GM19351 (cell line): ENCODE measurements around the gene FGFR3.
"Not testable (repeated sequence)": the region's sequence is repeated elsewhere in the genome, so short reads cannot be mapped to it uniquely, and the experiment has no call there.

Experiments used
- ATAC-seq: cut with Tn5 transposase; IDR thresholded peaks from one replicate; pipeline ENCODE4 v1.9.1; 2021; ENCODE audit warnings: mild to moderate bottlenecking, moderate library complexity; ENCODE audit not compliant: unreplicated experiment

FGFR3 gene

DNA sequence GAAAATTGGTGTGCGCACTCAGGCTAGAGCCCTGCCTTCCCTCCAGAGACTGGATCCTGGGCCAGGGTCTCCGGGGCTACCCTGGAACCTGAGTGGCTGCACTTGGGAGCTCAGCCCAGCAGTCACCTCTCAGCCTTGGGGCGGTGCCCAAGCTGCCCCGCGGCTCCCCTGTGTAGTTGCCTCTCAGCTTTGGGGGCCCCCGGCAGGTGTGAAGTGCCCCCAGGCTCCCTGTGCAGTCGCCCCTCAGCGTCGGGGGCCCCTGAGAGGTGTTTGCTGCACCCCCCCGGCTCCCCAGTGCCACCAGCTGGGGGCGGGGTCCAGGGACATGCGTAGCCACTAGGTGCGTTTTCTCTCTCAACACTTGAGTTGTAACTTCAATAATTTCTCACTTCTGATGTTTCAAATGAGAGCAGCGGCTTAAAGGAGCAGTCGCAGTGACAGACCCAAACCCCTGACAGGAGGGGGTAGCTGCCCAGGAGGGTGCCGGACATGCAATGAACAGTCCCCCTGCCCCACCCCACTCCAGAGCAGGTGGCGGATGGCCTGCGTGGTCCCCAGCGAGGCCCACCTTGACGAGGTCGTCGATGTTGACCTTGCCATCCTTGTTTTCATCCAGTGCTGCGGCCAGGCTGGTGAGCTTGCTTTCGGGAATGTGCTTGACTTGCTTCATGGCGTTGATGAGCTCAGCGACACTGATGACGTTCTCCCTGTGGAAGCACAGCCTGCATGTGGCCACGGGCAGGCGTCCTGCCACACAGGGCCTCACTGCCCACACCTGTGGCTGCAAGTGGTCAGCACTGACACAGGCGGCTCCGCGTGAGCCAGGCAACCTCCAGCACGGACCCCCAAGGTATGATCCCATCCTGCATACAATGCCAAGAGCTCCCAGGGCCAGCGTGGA is 22.3 kb downstream of the FGFR3 start:
- ATAC-seq, result no peak

DNA sequence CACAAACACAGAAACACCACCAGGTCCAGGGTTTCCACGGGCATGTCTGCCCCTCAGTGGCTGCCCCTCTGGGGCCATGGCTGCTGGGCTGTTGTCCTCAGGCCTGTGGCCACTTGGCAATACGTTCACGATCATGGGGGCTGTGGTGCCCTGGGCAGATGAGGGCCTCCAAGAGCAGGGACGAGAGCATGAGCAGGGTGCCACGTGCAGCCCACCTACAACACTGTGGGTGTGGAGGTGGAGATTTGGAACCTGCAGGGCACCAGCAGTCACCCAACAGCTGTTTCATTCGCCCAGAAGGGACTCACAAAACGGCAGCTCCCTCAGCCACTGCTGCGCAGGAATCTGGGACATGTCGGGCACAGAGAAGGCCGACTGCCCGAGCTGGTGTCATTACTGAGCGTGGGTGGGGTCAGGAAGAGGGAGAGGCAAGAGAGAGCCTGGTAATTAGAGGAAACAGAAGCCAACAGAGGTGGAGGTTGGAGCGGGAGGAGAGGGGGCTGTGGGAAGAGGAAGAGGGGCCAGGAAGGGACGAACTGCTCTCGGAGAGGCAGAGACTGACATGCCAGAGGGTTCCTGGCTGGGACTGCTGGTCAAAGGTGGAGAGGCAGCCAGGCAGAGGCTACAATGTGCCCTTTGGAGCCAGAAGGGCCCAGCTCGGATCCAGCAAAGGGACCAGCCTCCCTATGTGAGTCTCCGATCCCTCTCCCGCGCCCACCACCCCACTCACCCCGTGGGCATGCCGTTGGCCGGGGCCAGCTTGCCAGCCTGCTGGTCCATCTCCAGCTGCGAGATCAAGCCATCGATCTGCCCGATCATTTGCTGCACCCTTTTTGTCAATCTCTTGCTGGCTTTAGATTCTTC is 23.1 kb downstream of the FGFR3 start:
- no peak for ATAC-seq

DNA sequence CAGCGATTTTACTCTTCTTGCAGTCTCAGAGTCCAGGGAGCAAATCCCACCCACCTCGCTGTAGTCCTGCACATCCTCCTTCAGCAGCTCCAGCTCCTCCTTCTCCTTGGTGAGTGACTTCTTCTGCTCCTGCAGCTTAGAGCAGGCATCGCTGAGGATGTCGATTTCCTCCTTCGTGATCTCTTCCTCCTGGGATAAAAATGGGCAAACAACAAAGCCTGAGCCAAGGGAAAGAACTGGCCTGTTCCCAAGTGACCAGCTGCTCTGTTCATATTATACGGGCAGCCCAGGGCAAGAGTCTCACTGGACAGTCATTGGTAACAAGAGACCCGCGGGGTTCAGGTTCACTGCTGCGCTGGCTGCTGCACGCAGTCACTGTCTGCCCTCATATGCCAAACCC is 26.2 kb downstream of the FGFR3 start:
- ATAC-seq, result no peak

DNA sequence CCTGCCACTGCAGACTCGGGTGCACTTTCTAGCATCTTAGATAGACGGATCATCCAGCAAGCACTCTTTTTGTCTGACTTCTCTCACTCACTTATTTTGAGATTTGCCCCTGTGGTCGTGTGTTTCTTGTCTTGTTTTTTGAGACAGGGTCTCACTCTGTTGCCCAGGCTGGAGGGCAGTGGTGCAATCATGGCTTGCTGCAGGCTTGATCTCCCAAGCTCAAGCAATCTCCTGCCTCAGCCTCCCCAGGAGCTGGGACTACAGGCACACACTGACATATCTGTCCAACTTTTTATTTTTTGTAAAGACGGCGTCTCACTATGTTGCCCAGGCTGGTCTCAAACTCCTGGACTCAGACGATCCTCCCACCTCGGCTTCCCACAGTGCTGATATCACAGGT is 26.7 kb downstream of the FGFR3 start:
- ATAC-seq, result no peak

DNA sequence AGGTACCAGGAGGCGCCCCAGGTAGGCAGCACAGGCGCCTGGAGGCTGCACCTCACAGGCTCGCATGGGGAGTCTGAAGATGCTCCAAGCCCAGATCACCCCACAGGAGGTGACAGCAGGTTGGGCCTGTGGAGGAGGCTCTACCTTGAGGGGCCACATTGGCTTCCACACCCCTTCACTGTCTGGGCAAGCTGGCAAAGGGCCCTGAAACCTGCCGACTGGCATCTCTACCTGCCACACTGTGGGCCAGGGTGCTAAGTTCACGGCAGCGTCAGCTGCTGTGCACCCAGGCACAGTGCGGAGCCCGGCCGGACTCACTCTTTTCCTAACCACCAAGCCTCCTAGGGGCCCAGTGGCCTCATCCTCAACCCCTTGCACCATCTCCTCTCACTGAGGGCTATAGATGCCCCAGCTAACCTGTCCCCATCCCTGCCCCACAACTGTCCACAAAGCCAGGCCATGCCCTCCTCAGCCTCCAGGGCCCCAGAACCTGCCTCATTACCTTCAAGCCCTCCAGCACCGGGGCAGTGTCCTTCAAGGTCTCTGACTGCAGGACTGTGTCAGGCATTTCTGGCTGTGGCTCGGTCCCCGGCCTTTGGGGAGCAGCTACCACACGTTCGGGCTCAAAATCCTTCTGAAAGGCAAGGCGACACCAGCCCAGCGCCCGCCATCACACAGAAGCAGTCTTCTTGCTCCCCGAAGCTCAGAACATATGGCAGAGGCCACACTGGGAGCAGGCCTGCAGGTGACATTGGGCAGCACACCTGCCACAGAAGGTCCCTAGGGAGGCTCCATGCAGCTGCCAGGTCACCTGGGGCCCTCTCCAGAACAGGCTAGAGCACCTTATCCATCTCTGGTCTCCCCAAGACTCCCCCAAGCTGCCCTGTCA is 28.8 kb downstream of the FGFR3 start:
- ATAC-seq, result no peak

DNA sequence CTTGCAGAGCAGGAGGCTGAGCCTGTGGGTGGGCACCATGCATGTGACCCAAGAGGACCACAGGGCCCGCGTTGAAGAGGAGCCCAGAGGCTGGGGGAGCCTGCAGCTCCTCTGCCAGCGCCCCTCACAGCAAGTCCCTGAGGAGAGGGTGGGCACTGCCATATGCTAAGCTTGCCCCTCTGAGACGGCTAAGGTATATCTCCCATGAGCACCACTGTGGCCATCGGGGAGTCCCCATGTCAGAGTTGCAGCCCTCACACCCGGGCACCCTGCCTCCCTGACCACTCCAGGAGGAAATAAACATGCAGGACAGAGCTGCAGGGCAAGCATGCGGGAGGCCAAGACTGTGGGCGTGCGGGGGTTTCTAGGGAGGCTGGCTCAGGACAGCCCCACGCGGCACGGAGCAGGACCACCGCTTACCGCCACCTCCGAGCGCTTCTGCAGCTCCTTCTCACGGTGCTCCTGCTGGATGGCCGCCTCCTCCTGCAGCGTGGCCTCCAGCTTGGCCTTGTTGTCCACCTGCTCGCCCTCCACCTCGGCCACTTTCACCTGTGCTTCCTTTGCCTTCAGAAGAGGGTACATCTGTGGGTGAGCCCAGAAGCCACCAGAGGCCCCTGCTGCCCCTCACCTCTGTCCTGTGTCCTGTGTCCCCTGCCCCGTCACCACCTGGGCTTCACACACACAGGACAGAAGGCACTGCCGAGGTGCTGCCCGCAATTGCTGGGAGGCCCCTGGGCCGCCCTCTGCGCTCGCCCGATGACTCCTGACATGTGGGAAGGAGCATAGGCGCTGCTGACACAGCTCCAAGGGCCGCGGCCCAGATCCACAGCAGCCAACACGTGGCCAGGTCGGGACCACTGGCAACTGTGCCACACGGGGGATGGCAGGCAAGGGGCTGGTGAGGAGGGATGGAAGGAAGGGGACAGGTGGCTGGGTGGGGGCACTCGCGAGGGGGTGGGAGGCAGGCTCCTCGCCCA is 29.8 kb downstream of the FGFR3 start:
- ATAC-seq, result no peak

DNA sequence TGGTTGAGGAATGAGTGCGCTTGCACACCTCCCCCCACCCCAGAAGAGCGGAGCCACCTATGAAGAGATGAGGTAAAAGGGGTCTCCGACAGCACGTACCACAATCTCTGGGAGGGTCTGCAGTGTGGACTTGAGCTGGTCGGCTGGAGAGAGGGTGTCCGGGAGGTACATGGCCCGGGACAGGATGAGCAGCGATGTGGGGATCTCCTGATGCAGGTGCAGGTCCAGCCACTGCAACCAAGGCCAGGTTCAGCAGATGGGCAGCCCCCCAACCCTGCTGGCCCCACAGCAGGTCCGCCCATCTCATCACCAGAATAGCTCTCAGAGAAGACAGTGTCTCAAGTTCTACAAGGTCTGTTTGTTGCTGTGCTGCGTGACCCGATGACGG is 30.4 kb downstream of the FGFR3 start:
- ATAC-seq, result no peak

DNA sequence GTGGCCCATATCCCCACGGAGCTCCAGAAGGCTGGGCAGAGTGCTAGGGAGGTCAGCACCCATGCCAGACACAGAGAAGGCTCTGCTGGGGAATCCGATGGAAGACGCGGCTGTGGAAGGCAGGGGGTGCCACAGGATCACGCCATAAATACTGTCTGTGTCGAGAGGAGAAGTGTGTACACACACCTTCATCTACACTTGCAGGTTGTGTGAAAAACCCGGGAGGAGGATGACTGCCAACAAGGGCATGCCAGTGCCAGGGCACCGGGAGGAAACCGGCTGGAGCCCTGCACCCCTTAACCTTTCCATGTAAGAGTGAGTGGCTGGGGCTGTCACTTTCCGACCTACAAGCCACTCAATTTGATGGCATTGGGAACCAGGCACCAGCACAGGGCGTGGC is 31.7 kb downstream of the FGFR3 start:
- no peak for ATAC-seq

DNA sequence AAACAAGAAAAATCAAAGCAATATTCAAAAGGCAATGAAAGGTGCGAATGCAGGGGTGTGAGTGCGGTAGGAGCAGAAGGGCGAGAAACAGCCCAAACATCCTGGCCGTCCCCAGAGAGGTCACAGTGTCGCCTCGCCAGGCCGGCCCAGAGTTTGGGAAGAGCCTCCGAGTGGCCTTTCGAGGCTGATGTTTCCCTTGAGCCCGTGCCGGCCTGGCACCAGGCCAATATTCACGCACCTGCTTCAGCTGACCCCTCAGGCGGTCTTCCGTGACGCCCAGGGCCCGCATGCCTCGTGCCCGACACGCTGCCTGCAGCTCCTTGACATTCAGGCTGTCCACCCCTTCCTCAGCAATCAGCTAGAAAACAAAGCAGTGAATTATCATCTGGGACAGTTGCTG is 32.2 kb downstream of the FGFR3 start:
- ATAC-seq, result no peak

DNA sequence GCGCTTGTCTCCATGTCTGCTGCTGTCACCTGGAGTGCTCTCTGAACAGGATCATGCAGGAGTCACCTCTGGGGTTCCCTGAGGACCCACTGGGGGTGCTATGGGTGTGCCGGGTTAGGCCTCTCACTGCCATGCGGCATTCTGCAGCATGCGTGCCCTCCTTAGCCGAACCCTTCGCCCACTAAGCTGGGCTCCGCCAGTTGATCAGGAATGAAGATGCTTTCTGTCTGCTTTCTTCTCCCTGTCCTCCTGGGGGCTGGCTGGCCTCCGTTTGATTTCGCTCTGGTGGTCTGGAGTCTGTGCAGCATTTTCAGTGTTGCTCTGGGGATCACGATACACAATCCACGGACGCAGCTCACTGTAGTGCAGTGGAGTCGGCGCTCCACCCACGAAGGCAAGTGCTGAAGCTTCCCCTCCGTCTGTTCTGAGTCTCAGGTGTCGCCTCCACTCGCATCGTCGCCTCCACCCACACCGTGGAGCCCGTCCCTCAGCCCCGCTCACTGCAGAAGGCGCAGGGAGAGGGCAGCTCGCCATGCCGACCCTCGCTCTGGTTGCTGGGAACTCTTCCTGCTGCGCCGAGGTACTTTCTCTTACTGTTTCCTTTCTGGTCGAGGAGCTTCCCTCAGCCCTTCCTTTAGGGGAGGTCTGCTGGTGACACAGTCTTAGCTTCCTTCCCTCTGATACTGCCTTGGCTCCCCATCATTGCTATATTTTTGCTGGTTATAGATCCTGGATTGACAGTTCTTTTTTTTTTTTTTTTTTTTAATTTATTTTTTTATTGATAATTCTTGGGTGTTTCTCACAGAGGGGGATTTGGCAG is 33.6 kb downstream of the FGFR3 start:
- ATAC-seq, result no peak

DNA sequence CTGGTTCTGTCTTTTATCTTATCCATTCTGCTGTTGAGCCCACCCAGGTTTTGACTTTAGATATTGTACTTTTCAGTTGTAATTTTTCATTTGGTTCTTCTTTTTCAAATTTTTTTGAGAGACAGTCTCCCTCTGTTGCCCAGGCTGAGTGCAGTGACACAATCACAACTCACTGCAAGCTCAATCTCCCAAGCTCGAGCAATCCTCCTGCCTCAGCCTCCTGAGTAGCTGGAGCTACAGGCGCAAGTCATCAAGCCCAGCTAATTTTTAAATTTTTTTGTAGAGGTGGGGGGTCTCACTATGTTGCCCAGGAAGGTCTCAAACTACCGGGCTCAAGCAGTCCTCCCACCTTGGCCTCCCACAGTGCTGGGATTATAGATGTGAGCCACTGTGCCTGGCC is 37.1 kb downstream of the FGFR3 start:
- ATAC-seq, result no peak

DNA sequence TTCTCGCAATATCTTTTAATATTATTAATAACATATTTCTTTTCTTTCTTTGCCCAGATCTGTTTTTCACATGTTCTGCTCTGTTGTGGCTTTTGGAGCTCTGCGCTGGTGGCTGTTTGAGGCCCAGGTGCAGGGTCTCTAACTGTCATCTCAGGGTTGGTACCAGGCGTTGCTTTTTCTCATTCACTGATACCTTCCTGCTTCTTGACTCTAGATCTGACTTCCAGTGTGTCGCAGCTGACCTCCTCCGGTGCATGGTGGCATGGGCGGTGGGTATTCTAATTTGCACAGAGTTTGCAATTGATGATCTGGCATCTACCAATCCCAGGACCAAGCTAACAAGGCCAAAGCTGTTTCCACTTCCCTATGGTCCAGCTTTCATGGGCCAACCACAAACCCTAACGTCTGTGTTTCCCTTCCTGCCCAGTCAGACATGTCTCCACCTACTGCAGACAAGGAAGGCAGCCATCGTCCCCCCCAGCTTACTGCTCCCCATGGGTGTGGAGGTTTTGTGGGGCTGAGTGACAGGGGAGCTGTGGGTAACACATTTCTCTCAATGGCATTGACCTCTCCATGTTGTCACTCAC is 37.6 kb downstream of the FGFR3 start:
- ATAC-seq, result no peak

DNA sequence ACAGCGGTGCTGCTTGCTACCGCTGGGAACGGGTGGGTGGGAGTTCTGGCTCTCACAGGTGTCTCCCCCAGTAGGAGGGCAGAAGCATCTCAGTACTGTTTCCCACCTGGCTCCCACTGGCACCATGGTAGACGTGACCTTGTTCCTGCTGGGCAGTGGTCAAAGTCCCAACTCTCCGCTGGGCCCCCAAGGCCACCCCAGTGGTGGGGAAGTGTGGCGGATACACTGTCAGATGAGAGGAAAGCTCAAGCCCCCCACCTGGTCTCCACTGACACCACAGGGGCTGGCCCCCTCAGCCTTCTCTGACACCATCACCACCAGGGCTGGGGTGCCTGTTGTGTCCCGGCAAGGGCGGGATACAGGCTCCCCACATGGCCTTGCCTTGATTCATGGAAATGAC is 38.2 kb downstream of the FGFR3 start:
- no peak for ATAC-seq

DNA sequence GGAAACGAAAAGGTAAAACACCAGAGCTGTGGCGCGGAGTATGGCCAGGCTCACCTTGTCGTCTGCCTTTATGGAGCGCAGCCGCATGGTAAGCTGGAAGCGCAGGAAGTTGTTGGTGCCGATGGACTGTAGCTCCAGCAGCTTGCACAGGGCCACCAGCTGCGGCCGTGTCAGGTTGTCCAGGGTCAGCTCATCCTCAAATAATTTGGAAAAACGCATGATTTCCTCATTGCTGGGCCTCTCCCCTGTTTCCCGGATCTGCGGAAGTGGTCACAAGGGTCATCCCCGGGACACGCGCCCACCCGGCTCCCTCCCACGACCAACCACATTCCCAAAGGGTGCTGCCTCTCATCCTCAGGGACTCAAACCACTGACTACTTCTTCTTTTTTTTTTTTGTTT is 39.6 kb downstream of the FGFR3 start:
- no peak for ATAC-seq

DNA sequence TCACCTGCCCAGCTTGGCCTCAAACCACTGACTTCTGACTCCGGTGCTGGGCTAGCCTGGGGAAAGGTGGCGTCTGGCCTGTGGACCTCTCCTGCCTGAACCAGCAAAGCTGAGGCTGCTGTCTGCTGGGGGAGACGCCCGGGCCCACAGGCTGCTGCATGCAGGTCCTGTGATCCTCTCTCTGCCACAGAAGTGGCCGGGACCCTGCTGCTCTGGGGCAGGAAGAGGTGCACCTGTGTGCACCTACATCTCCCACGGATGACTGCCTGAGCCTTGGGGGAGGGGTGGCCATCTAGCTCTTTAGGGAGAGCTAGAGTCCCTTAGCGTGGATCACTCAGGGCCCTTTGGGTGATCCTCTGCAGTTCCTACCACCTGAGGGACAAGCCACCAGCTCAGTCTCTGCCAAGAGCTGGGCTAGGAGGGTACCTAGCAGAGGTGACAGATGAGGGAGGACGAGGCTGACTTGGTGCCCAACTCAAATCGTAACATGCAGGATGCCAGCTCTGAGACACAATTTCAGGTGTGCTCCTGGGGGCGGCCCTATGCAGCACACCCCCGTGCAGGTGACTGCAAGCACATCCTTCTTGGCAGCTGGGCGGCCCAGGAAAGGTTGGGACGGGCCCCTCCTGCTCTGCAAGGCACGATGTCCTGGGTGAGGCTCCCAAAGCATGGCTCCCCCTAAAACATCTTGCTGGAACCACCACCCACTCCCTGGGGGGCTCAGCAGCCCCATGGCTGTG is 40.4 kb downstream of the FGFR3 start:
- no peak for ATAC-seq

DNA sequence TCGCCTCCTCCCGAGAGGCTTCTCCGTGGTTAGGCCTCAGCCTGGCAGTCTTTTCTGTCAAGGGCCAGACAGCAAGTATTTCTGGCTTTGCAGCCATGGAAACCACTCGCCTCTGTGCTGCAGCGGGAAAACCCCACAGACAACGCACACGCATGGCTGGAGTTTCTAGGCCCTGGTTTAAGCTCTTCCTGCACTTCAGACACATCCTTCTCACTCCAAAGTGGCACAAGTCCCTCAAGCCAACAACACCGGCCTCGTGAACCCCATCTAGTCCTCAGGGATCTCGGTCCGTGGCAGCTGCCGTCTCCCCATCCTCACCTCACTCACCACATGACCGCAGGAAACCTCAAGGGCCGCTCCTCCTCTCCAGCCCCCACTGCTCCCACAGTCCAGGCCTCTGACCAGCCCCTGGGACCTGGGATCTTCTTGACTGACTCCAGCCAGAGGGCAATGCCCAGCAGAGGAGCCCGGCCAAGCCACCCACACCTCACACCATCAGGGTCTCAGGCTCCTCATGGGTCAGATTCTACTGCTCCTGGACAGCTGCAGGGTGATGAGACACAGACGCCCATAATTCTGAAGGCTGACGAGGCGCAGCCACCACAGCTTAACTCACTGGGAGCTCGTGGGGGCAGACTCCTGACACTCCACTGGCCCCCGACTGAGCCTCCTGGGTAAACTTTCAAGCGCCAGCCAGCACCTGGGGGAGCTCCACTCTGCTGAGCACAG is 41.1 kb downstream of the FGFR3 start:
- peak; percentile 81 for ATAC-seq

DNA sequence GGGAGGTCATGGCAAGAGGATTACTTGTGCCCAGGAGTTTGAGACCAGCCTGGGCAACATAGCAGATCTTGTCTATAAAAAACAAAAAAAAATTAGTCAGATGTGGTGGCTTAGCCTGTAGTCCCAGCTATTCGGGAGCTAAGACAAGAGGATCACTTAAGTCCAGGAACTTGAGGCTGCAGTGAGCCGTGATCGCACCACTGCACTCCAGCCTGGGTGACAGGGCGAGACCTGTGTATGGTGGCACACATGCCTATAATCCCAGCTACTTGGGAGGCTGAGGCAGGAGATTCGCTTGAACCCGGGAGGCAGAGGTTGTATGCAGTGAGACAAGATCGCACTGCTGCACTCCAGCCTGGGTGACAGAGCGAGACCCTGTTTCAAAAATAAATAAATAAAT is 42.7 kb downstream of the FGFR3 start:
- not testable (repeated sequence) for ATAC-seq
